ENCODE measurements around the gene HLF.

DNA sequence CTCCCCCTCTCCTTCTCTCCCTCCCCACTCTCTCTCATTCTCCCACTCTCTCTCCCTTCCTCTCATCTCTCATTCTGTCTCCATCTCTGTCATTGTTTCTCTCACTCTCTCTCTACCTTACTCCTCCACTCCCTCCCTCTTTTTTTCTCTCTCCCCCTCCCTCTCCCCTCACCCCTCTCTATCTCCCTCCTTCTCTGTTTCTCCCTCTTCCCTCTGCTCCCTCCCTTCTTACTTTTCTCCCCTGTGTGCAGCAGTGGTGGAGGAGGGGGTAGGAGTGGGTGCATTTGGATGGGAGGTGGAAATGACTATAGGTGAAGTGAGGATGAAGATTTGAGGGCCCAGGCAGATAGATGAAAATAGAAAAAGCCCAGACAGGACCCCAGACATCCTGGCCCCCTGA, 70.9 kb downstream of the HLF start:
- TF ChIP-seq, protein P1, sequence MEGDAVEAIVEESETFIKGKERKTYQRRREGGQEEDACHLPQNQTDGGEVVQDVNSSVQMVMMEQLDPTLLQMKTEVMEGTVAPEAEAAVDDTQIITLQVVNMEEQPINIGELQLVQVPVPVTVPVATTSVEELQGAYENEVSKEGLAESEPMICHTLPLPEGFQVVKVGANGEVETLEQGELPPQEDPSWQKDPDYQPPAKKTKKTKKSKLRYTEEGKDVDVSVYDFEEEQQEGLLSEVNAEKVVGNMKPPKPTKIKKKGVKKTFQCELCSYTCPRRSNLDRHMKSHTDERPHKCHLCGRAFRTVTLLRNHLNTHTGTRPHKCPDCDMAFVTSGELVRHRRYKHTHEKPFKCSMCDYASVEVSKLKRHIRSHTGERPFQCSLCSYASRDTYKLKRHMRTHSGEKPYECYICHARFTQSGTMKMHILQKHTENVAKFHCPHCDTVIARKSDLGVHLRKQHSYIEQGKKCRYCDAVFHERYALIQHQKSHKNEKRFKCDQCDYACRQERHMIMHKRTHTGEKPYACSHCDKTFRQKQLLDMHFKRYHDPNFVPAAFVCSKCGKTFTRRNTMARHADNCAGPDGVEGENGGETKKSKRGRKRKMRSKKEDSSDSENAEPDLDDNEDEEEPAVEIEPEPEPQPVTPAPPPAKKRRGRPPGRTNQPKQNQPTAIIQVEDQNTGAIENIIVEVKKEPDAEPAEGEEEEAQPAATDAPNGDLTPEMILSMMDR (IDR thresholded peaks at IDR 0.05; ENCODE audit: low read depth, low read length, missing input control), result no peak
- TF ChIP-seq YY1 (IDR thresholded peaks at IDR 0.05), result no peak
- no peak for TF ChIP-seq JUND (IDR thresholded peaks at IDR 0.05)
- TF ChIP-seq RAD21 (IDR thresholded peaks at IDR 0.05), result no peak
- TF ChIP-seq, protein P2, sequence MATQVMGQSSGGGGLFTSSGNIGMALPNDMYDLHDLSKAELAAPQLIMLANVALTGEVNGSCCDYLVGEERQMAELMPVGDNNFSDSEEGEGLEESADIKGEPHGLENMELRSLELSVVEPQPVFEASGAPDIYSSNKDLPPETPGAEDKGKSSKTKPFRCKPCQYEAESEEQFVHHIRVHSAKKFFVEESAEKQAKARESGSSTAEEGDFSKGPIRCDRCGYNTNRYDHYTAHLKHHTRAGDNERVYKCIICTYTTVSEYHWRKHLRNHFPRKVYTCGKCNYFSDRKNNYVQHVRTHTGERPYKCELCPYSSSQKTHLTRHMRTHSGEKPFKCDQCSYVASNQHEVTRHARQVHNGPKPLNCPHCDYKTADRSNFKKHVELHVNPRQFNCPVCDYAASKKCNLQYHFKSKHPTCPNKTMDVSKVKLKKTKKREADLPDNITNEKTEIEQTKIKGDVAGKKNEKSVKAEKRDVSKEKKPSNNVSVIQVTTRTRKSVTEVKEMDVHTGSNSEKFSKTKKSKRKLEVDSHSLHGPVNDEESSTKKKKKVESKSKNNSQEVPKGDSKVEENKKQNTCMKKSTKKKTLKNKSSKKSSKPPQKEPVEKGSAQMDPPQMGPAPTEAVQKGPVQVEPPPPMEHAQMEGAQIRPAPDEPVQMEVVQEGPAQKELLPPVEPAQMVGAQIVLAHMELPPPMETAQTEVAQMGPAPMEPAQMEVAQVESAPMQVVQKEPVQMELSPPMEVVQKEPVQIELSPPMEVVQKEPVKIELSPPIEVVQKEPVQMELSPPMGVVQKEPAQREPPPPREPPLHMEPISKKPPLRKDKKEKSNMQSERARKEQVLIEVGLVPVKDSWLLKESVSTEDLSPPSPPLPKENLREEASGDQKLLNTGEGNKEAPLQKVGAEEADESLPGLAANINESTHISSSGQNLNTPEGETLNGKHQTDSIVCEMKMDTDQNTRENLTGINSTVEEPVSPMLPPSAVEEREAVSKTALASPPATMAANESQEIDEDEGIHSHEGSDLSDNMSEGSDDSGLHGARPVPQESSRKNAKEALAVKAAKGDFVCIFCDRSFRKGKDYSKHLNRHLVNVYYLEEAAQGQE (IDR thresholded peaks at IDR 0.05), result no peak
- TF ChIP-seq FOXA2 (IDR thresholded peaks at IDR 0.05), result no peak

Measured in liver (tissue), 3 donors.